B cell (primary cell): ENCODE measurements around the gene DYNC1I1.

Source experiments
- EZH2 ChIP-seq: IDR thresholded peaks from 2 replicates; pipeline ENCODE4 v1.6.1; 2012; ENCODE audit warnings: borderline replicate concordance, low read depth, mild to moderate bottlenecking, moderate library complexity, low read length; ENCODE audit not compliant: insufficient read depth, poor library complexity, severe bottlenecking
- TF ChIP-seq, protein P1 (sequence below): fragments of 200-600 bp; IDR thresholded peaks from one replicate; pipeline ENCODE4 v1.8.0; 2022; ENCODE audit warnings: antibody characterized with exemption, mild to moderate bottlenecking

DNA sequence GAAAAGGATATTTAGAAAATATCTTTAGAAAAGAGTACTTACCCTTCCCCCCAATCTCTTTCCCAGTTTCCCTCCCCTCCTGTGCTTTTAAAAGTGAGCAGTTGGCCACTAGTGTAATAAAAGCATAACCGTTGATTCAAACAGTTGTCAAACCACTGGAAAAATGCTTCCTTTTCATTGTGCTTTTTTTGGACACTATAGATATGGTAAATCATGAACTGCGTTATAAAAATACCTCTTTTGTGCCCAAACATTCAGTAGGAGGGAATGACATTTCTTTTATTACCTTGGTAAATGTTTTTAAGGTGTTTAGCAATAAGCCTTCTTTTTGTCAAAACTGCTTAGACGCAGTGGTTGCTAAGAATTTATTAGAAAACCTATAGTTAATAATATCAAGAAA, 317.2 kb downstream of the DYNC1I1 start:
- TF ChIP-seq, protein P1, sequence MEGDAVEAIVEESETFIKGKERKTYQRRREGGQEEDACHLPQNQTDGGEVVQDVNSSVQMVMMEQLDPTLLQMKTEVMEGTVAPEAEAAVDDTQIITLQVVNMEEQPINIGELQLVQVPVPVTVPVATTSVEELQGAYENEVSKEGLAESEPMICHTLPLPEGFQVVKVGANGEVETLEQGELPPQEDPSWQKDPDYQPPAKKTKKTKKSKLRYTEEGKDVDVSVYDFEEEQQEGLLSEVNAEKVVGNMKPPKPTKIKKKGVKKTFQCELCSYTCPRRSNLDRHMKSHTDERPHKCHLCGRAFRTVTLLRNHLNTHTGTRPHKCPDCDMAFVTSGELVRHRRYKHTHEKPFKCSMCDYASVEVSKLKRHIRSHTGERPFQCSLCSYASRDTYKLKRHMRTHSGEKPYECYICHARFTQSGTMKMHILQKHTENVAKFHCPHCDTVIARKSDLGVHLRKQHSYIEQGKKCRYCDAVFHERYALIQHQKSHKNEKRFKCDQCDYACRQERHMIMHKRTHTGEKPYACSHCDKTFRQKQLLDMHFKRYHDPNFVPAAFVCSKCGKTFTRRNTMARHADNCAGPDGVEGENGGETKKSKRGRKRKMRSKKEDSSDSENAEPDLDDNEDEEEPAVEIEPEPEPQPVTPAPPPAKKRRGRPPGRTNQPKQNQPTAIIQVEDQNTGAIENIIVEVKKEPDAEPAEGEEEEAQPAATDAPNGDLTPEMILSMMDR = no peak
- TF ChIP-seq EZH2 = no peak
